SH-SY5Y (cell line): ENCODE data around the gene SGMS1.

ENCODE experiments used
- GATA2 ChIP-seq: IDR thresholded peaks from 2 replicates; pipeline ENCODE4 v1.6.1; 2011; ENCODE audit warnings: mild to moderate bottlenecking, low read depth, low read length
- GATA3 ChIP-seq: IDR thresholded peaks from 2 replicates; pipeline ENCODE4 v1.6.1; 2011; ENCODE audit warnings: low read depth, mild to moderate bottlenecking, low read length, moderate library complexity

DNA sequence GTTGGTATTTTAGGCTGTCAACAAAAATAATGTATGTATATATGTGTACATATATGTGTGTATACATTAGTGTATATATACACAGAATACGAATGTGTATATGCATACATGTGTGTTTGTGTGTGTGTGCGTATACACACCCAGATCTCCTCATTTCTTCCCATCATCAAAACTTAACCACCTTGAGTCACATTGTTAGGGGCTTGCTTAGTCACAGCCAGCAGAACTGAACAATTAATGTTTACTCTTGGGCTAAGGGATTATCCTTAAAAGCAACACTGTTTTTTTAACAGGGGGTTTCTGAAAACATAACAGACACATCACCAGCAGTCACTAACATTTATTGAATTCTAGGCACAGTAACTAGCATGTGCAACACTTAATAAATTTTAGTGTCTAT is 289.5 kb downstream of the SGMS1 start:
- TF ChIP-seq GATA3: no peak
- no peak for TF ChIP-seq GATA2
